HCT116 (cell line): ENCODE results near the gene RPL36A. TPM values are rescaled to one million over a fixed set of nuclear protein-coding genes. Genes with fewer than 3 reads are reported as not detected.
A peak's percentile ranks its signal among the peaks of the same experiment; 100 is the strongest.

Source experiments
- ATAC-seq: fragments of 200-7000 bp; cut with Tn5 transposase; 2 replicates; pipeline ENCODE4 v1.9.1; 2020; ENCODE audit warnings: mild to moderate bottlenecking, moderate library complexity
- BruUV-seq: library from RNA; stranded (reverse); fragments of 400-500 nt; replicated peaks from 2 replicates; lab custom pipeline; 2021; lab: Mats Ljungman, UMichigan
- CTCF ChIA-PET: fragments of 300-600 bp; sonication (Branson Sonifier 250); formaldehyde crosslinking; loops from one replicate; lab custom pipeline; 2021; ENCODE audit warnings: antibody characterized with exemption; lab: Charles Lee
- POLR2A ChIA-PET: fragments of 300-600, 350-600 bp; sonication (Branson Sonifier 250); formaldehyde crosslinking; loops from one replicate; lab custom pipeline; 2021; ENCODE audit warnings: antibody characterized with exemption; lab: Charles Lee
- RAD21 ChIA-PET, 2 experiments: fragments of 300-600 bp; sonication (Branson Sonifier 250); formaldehyde crosslinking; loops; one replicate each; lab custom pipeline; 2023; ENCODE audit warnings: low total read pairs in 2 of 2; ENCODE audit not compliant: uncharacterized antibody in 2 of 2, unreplicated experiment in 2 of 2, low non-redundant PET in 1 of 2; lab: Charles Lee
- DNase-seq: peaks from one replicate; pipeline ENCODE4 v3.0.0-alpha.2; 2010; ENCODE audit warnings: low read depth, low spot score
- H2AFZ ChIP-seq: fragments of 200-600 bp; shearing (Covaris generic), sonication (generic); 2 replicates; pipeline ENCODE4 v1.6.1; 2017; ENCODE audit warnings: low read depth, mixed run types, mixed read lengths, antibody characterized with exemption, low read length; ENCODE audit not compliant: poor library complexity, severe bottlenecking
- H3K27ac ChIP-seq: 2 replicates; pipeline ENCODE4 v1.5.1; 2012; ENCODE audit warnings: low read depth, low read length
- H3K27me3 ChIP-seq: fragments of 200-600 bp; sonication (generic); 2 replicates; pipeline ENCODE4 v1.6.1; 2016; ENCODE audit warnings: mixed run types, low read length, mixed read lengths; ENCODE audit not compliant: insufficient read depth
- H3K36me3 ChIP-seq, 2 experiments: fragments of 200-500 bp in 1 of 2; fragments of 200-600 bp in 1 of 2; sonication (Bioruptor generic) in 1 of 2; sonication (generic) in 1 of 2; 2 replicates each; pipeline versions ENCODE4 v1.5.1 to v1.6.1; 2014 to 2016; ENCODE audit warnings: low read length in 2 of 2, inconsistent platforms in 1 of 2, mixed read lengths in 1 of 2, mixed run types in 1 of 2; ENCODE audit not compliant: insufficient read depth in 2 of 2, control insufficient read depth in 1 of 2
- H3K4me1 ChIP-seq, 2 experiments: fragments of 200-600 bp in 1 of 2; sonication (generic) in 1 of 2; 2 replicates each; pipeline versions ENCODE4 v1.5.1 to v1.6.1; 2012 to 2017; ENCODE audit warnings: low read length in 2 of 2, inconsistent platforms in 1 of 2, mild to moderate bottlenecking in 1 of 2, mixed read lengths in 1 of 2, mixed run types in 1 of 2, moderate library complexity in 1 of 2; ENCODE audit not compliant: insufficient read depth in 2 of 2, control insufficient read depth in 1 of 2
- H3K4me2 ChIP-seq: fragments of 200-600 bp; sonication (generic); 2 replicates; pipeline ENCODE4 v1.6.1; 2017; ENCODE audit warnings: mixed run types, low read length, mixed read lengths
- H3K4me3 ChIP-seq, 2 experiments: fragments of 200-600 bp in 1 of 2; sonication (generic) in 1 of 2; replicated peaks in 1 of 2; 2 replicates each; pipeline ENCODE4 v1.5.1; 2011 to 2016; ENCODE audit warnings: low read length in 2 of 2, control low read depth in 1 of 2, low read depth in 1 of 2, mild to moderate bottlenecking in 1 of 2, mixed read lengths in 1 of 2, mixed run types in 1 of 2
- H3K79me2 ChIP-seq: fragments of 200-600 bp; sonication (generic); 2 replicates; pipeline ENCODE4 v1.6.1; 2017; ENCODE audit warnings: mild to moderate bottlenecking, mixed run types, low read length, moderate library complexity, mixed read lengths; ENCODE audit not compliant: insufficient read depth
- H3K9ac ChIP-seq: fragments of 200-600 bp; sonication (generic); 2 replicates; pipeline ENCODE4 v1.6.1; 2016; ENCODE audit warnings: low read length, mixed read lengths
- H3K9me2 ChIP-seq: fragments of 200-600 bp; sonication (generic), shearing (Covaris generic); 2 replicates; pipeline ENCODE4 v1.6.1; 2017; ENCODE audit warnings: mixed run types, mild to moderate bottlenecking, moderate library complexity; ENCODE audit not compliant: insufficient read depth
- H3K9me3 ChIP-seq, 2 experiments: fragments of 200-500 bp in 1 of 2; fragments of 200-600 bp in 1 of 2; sonication (Bioruptor generic) in 1 of 2; sonication (generic) in 1 of 2; 2 replicates each; pipeline ENCODE4 v1.6.1; 2014 to 2017; ENCODE audit warnings: low read length in 2 of 2, mixed read lengths in 2 of 2, inconsistent platforms in 1 of 2, low read depth in 1 of 2, mild to moderate bottlenecking in 1 of 2, mixed run types in 1 of 2, moderate library complexity in 1 of 2; ENCODE audit not compliant: control insufficient read depth in 1 of 2, insufficient read depth in 1 of 2
- H4K20me1 ChIP-seq: fragments of 200-600 bp; sonication (generic), shearing (Covaris generic); 2 replicates; pipeline ENCODE4 v1.6.1; 2017; ENCODE audit warnings: mixed run types, mild to moderate bottlenecking, moderate library complexity; ENCODE audit not compliant: insufficient read depth
- ATF3 ChIP-seq: IDR thresholded peaks from 2 replicates; pipeline ENCODE4 v1.6.1; 2012
- CEBPB ChIP-seq: IDR thresholded peaks from 2 replicates; pipeline ENCODE4 v1.6.1; 2012; ENCODE audit warnings: low read depth
- CTCF ChIP-seq, 3 experiments: fragments of 200-600 bp in 1 of 3; sonication (generic) in 1 of 3; IDR thresholded peaks in 2 of 3; conservative IDR thresholded peaks in 1 of 3; 2 replicates each; pipeline ENCODE4 v1.5.1; 2012 to 2017; ENCODE audit warnings: low read depth in 2 of 3, low read length in 2 of 3, antibody characterized with exemption in 1 of 3, borderline replicate concordance in 1 of 3, control low read depth in 1 of 3, mild to moderate bottlenecking in 1 of 3, mixed read lengths in 1 of 3, mixed run types in 1 of 3, moderate library complexity in 1 of 3; ENCODE audit not compliant: insufficient read depth in 1 of 3
- EGR1 ChIP-seq: IDR thresholded peaks from 2 replicates; pipeline ENCODE4 v1.6.1; 2012; ENCODE audit warnings: low read depth
- ELF1 ChIP-seq: IDR thresholded peaks from 2 replicates; pipeline ENCODE4 v1.6.1; 2012; ENCODE audit warnings: low read depth, borderline replicate concordance
- EZH2 ChIP-seq: fragments of 200-600 bp; sonication (generic); IDR thresholded peaks from 2 replicates; pipeline ENCODE4 v1.6.1; 2017; ENCODE audit warnings: antibody characterized with exemption, mixed run types
- EZH2phosphoT487 ChIP-seq: fragments of 200-600 bp; IDR thresholded peaks from 2 replicates; pipeline ENCODE4 v1.6.1; 2018; ENCODE audit warnings: antibody characterized with exemption, borderline replicate concordance
- FOSL1 ChIP-seq: IDR thresholded peaks from 2 replicates; pipeline ENCODE4 v1.6.1; 2012; ENCODE audit warnings: low read depth
- JUND ChIP-seq: IDR thresholded peaks from 2 replicates; pipeline ENCODE4 v1.6.1; 2012
- MAX ChIP-seq: IDR thresholded peaks from 2 replicates; pipeline ENCODE4 v1.6.1; 2012
- POLR2A ChIP-seq: IDR thresholded peaks from 2 replicates; pipeline ENCODE4 v1.7.0; 2011; ENCODE audit warnings: borderline replicate concordance; ENCODE audit not compliant: insufficient read depth, insufficient read length; ENCODE audit errors: extremely low read depth
- POLR2AphosphoS5 ChIP-seq: IDR thresholded peaks from 2 replicates; pipeline ENCODE4 v1.6.1; 2011; ENCODE audit warnings: mild to moderate bottlenecking, low read depth, low read length, moderate library complexity
- SRF ChIP-seq: IDR thresholded peaks from 2 replicates; pipeline ENCODE4 v1.6.1; 2012; ENCODE audit warnings: low read depth
- TCF7L2 ChIP-seq: IDR thresholded peaks from 2 replicates; pipeline ENCODE4 v1.7.0; 2011; ENCODE audit warnings: borderline replicate concordance, inconsistent platforms; ENCODE audit not compliant: insufficient read depth, insufficient read length; ENCODE audit errors: extremely low read depth
- YY1 ChIP-seq: IDR thresholded peaks from 2 replicates; pipeline ENCODE4 v1.6.1; 2011; ENCODE audit warnings: low read length, low read depth, moderate library complexity, mild to moderate bottlenecking; ENCODE audit not compliant: insufficient replicate concordance; ENCODE audit errors: extremely low read depth
- ZFX ChIP-seq: fragments of 450-650 bp; IDR thresholded peaks from 2 replicates; pipeline ENCODE4 v1.6.1; 2017
- ZNF274 ChIP-seq: fragments of 200-500 bp; sonication (Bioruptor generic); IDR thresholded peaks from 2 replicates; pipeline ENCODE4 v1.6.1; 2014; ENCODE audit warnings: mild to moderate bottlenecking, low read depth, low read length, inconsistent platforms
- intact Hi-C: fragments of 100-400 bp; cut with micrococcal nuclease; formaldehyde crosslinking; loops from 2 replicates; pipeline ENCODE4 v1.10.0; 2022
- total RNA-seq: library from RNA; stranded (reverse); gene quantifications from one replicate; pipeline ENCODE4 v1.2.1, GENCODE V29; 2021; ENCODE audit not compliant: unreplicated experiment

Gene RPL36A
- total RNA-seq, 1 experiment from 2014 or later, result 360 TPM

- Histone ChIP-seq H3K9me3 (no peaks in the 10 kb centered on the region), H3K4me3 (no peak overlapping the region), H3K27me3 (no peaks in the 10 kb centered on the region), H3K4me2 (no peak overlapping the region), H2AFZ (no peak overlapping the region), H3K4me1 (no peaks in the 10 kb centered on the region), H3K9me2 (no peaks in the 10 kb centered on the region), H3K27ac (no peak overlapping the region; the same call in 1 of the 2 replicates), H4K20me1 (no peaks in the 10 kb centered on the region), H3K36me3 (peaks cover 9 to 10% of the 10 kb centered on the region in 2 experiments; a peak in 3 of 4 replicates), H3K79me2 (peaks cover 16% of the 10 kb centered on the region), H3K9ac (no peak overlapping the region)
- ATAC-seq, result peak; percentile 52
- DNase-seq, result no peak
- intact Hi-C loops, result no loop called here
- ChIA-PET CTCF (no interaction called here), POLR2A (interaction anchor here (1.1 kb wide), 1 partner anchor 10 kb away, joined by 4 read pairs; the partner anchor contains the start of gene GLA), RAD21 (no interaction called here)
- TF ChIP-seq POLR2A (no peak), CEBPB (no peak), TCF7L2 (no peak), ATF3 (no peak), ELF1 (no peak), YY1 (no peak), CTCF (IDR thresholded peaks at IDR 0.05 in 2 of 3, conservative IDR thresholded peaks at IDR 0.05 in 1 of 3; ENCODE audit: borderline replicate concordance in 1 of 3, insufficient read depth in 1 of 3, low read depth in 2 of 3, low read length in 2 of 3) (no peak), EZH2phosphoT487 (no peak), EGR1 (no peak), MAX (no peak), ZFX (no peak), ZNF274 (no peak), SRF (no peak), FOSL1 (no peak), JUND (no peak), EZH2 (no peak), POLR2AphosphoS5 (no peak)
- BruUV-seq, result no TSS peak
Measured at GRCh38 chrX:101397779-101398178, 7.0 kb downstream of the RPL36A start.
